Mesothelial cell of epicardium (in vitro differentiated cells): ENCODE results near the gene MBL2. TPM values are rescaled to one million over a fixed set of nuclear protein-coding genes. Genes with fewer than 3 reads are reported as not detected.

Source experiments
- DNase-seq, 2 experiments: peaks; one replicate each; pipeline ENCODE4 v3.0.0; 2021; ENCODE audit warnings: low spot score in 2 of 2; ENCODE audit not compliant: unreplicated experiment in 2 of 2
- H3K27ac Mint-ChIP-seq: 2 replicates; pipeline ENCODE4 v1.8.0; 2021; ENCODE audit warnings: mixed read lengths
- H3K27me3 Mint-ChIP-seq: 2 replicates; pipeline ENCODE4 v1.8.0; 2021; ENCODE audit warnings: low read depth, mixed read lengths
- H3K36me3 Mint-ChIP-seq: 2 replicates; pipeline ENCODE4 v1.8.0; 2021; ENCODE audit warnings: mixed read lengths
- H3K4me1 Mint-ChIP-seq: 2 replicates; pipeline ENCODE4 v1.8.0; 2021; ENCODE audit warnings: mixed read lengths
- H3K4me3 Mint-ChIP-seq: 2 replicates; pipeline ENCODE4 v1.8.0; 2021; ENCODE audit warnings: mild to moderate bottlenecking, moderate library complexity, mixed read lengths
- H3K9me3 Mint-ChIP-seq: 2 replicates; pipeline ENCODE4 v1.8.0; 2021; ENCODE audit warnings: mixed read lengths
- total RNA-seq: library from RNA; stranded (reverse); gene quantifications from 3 replicates; pipeline ENCODE4 v1.2.1, GENCODE V29; 2021
- TF ChIP-seq, protein P1 (sequence below): fragments of 200-600 bp; sonication (generic); IDR thresholded peaks from one replicate; pipeline ENCODE4 v1.5.0; 2021; ENCODE audit warnings: antibody characterized with exemption; ENCODE audit not compliant: unreplicated experiment

Gene MBL2
- total RNA-seq, 1 donor from 2014 or later, result not detected

DNA sequence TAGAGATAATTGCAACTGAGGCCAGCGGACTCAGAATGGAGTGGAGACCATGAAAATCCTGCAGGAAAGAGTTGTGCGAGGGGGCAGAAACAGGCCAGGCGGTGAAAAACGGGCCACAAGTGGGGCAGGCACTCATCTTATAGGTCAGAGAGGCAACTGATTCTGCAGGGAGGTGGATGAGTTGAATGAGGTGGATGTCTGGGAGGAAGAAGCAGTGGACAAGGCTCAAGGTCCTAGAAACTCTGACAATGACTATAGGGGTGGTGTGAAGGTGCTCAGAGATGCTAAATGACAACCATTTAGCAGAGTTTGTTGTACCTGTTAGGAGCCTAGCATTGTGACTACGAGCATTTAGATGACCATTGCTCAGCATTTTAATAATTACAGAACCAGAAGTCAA, 33.6 kb downstream of the MBL2 start:
- TF ChIP-seq, protein P1, sequence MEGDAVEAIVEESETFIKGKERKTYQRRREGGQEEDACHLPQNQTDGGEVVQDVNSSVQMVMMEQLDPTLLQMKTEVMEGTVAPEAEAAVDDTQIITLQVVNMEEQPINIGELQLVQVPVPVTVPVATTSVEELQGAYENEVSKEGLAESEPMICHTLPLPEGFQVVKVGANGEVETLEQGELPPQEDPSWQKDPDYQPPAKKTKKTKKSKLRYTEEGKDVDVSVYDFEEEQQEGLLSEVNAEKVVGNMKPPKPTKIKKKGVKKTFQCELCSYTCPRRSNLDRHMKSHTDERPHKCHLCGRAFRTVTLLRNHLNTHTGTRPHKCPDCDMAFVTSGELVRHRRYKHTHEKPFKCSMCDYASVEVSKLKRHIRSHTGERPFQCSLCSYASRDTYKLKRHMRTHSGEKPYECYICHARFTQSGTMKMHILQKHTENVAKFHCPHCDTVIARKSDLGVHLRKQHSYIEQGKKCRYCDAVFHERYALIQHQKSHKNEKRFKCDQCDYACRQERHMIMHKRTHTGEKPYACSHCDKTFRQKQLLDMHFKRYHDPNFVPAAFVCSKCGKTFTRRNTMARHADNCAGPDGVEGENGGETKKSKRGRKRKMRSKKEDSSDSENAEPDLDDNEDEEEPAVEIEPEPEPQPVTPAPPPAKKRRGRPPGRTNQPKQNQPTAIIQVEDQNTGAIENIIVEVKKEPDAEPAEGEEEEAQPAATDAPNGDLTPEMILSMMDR, result no peak
- Mint-ChIP-seq H3K27ac (no peak overlapping the region), H3K4me1 (peaks cover 4% of the 10 kb centered on the region), H3K36me3 (no peaks in the 10 kb centered on the region), H3K4me3 (no peak overlapping the region), H3K27me3 (no peaks in the 10 kb centered on the region), H3K9me3 (peaks cover 12% of the 10 kb centered on the region)
- no peak for DNase-seq

DNA sequence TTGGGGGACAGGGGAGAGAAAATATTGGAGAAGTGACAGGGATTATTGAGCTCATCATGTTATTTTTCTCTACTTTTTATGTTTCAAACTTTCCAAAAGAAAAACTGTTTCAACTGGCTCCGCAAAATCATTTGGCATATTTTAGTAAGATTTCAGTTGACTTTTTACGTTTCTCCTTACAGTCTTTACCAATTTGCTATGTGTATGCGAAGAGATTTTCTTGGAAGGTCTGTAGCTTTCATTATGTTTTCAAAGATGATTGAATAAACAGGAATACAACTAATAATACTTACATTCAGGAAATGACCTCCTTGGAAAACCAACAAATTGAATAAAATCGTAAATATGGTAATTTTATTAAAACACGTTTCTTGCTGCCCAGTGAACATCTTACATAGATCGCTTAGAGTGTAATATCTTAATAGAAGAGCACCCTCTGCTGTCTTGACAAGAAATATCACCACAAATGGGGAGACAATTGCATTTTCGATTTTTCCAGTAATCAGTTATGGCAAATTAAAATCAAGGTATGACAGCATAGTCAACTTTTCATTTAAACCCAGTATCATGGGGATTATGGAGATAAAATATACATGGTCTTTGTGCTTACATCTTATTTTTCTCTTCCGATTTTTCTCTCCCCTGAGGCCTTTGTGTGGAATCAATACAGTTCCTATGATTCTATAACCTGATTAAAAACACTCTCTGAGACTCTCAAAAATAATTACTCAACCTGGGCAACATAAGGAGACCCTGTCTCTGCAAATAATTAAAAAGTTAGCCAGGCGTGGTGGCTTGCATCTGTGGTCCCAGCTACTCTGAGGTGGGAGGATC, 43.1 kb downstream of the MBL2 start:
- peaks cover 11% of the 10 kb centered on the region for H3K4me1 Mint-ChIP-seq
- no peak overlapping the region for H3K4me3 Mint-ChIP-seq
- no peak for DNase-seq
- no peak overlapping the region for H3K27ac Mint-ChIP-seq
- peaks cover 2% of the 10 kb centered on the region for H3K36me3 Mint-ChIP-seq
- H3K9me3 Mint-ChIP-seq, result peaks cover 18% of the 10 kb centered on the region
- TF ChIP-seq, protein P1, result peak; percentile 42
- H3K27me3 Mint-ChIP-seq, result no peaks in the 10 kb centered on the region

DNA sequence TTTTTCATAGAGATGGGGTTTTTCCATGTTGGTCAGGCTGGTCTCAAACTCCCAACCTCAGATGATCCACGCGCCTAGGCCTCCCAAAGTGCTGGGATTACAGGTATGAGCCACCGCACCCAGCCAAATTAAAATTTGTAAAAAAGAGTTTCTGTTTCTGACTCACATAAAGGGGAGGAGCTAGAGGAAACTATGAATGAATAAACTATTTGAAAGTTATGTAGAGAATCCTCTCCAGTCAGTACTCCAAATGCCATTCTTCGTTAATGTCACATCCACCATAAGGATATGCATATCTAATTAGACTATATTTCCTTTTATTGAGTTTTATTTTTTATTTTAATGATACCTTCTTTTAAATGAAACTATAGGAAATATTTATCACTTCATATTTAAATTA, 52.6 kb downstream of the MBL2 start:
- Mint-ChIP-seq H3K9me3 (peaks cover 18% of the 10 kb centered on the region), H3K27ac (no peak overlapping the region), H3K4me3 (no peak overlapping the region), H3K36me3 (no peaks in the 10 kb centered on the region), H3K27me3 (no peaks in the 10 kb centered on the region), H3K4me1 (no peaks in the 10 kb centered on the region)
- TF ChIP-seq, protein P1, result no peak
- DNase-seq, result no peak
